IMR-90 (cell line): ENCODE results near the gene CDK5RAP3. TPM values are rescaled to one million over a fixed set of nuclear protein-coding genes. Genes with fewer than 3 reads are reported as not detected.

ENCODE experiments used
- ATAC-seq: fragments of 200-7000 bp; cut with Tn5 transposase; 2 replicates; pipeline ENCODE4 v1.9.1; 2020; ENCODE audit warnings: low read depth, mild to moderate bottlenecking, moderate library complexity
- BruUV-seq: library from RNA; stranded (reverse); fragments of 400-500 nt; replicated peaks from 2 replicates; lab custom pipeline; 2021; lab: Mats Ljungman, UMichigan
- CTCF ChIA-PET: fragments of 300-600 bp; formaldehyde crosslinking; extraction: SDS; loops from one replicate; lab custom pipeline; 2021; ENCODE audit warnings: antibody characterized with exemption; lab: Yijun Ruan, JAX
- POLR2A ChIA-PET: fragments of 300-600 bp; sonication (Branson Sonifier 250); formaldehyde crosslinking; loops from one replicate; lab custom pipeline; 2022; ENCODE audit warnings: antibody characterized with exemption; ENCODE audit not compliant: unreplicated experiment; lab: Charles Lee
- DNase-seq: peaks from one replicate; pipeline ENCODE4 v3.0.0; 2013
- H2AFZ ChIP-seq: replicated peaks from 2 replicates; pipeline ENCODE3; 2013; ENCODE audit warnings: low read length, mild to moderate bottlenecking; ENCODE audit not compliant: poor library complexity
- H2AK5ac ChIP-seq: 2 replicates; pipeline ENCODE4 v1.6.1; 2013; ENCODE audit warnings: low read depth, low read length, inconsistent platforms
- H2AK9ac ChIP-seq: replicated peaks from 2 replicates; pipeline ENCODE3; 2013; ENCODE audit warnings: mild to moderate bottlenecking, low read depth, low read length, moderate library complexity; ENCODE audit not compliant: poor library complexity
- H2BK120ac ChIP-seq: 2 replicates; pipeline ENCODE4 v1.6.1; 2013; ENCODE audit warnings: low read depth, low read length, inconsistent platforms
- H2BK15ac ChIP-seq: 3 replicates; pipeline ENCODE4 v1.6.1; 2013; ENCODE audit warnings: low read depth, low read length, inconsistent platforms
- H2BK20ac ChIP-seq: 2 replicates; pipeline ENCODE4 v1.6.1; 2013; ENCODE audit warnings: low read depth, mild to moderate bottlenecking, inconsistent platforms, low read length, moderate library complexity
- H2BK5ac ChIP-seq: 2 replicates; pipeline ENCODE4 v1.6.1; 2013; ENCODE audit warnings: mild to moderate bottlenecking, low read depth, low read length, inconsistent platforms; ENCODE audit not compliant: poor library complexity, severe bottlenecking
- H3K14ac ChIP-seq: replicated peaks from 2 replicates; pipeline ENCODE4 v1.6.1; 2013; ENCODE audit warnings: low read depth, low read length, inconsistent platforms
- H3K18ac ChIP-seq: 2 replicates; pipeline ENCODE4 v1.6.1; 2013; ENCODE audit warnings: low read depth, low read length, control low read depth
- H3K23ac ChIP-seq: 2 replicates; pipeline ENCODE4 v1.6.1; 2013; ENCODE audit warnings: low read depth, low read length, inconsistent platforms
- H3K27ac ChIP-seq: 2 replicates; pipeline ENCODE4 v1.5.1; 2013; ENCODE audit warnings: mild to moderate bottlenecking, control low read depth, low read length; ENCODE audit not compliant: insufficient read depth
- H3K27me3 ChIP-seq: 2 replicates; pipeline ENCODE4 v1.6.1; 2013; ENCODE audit warnings: low read length; ENCODE audit not compliant: control insufficient read depth, insufficient read depth
- H3K36me3 ChIP-seq: 2 replicates; pipeline ENCODE4 v1.6.1; 2013; ENCODE audit warnings: low read length, mixed read lengths; ENCODE audit not compliant: control insufficient read depth, insufficient read depth
- H3K4ac ChIP-seq: 2 replicates; pipeline ENCODE4 v1.6.1; 2013; ENCODE audit warnings: low read depth, low read length, inconsistent platforms
- H3K4me1 ChIP-seq: 2 replicates; pipeline ENCODE4 v1.6.1; 2013; ENCODE audit warnings: low read length, mixed read lengths; ENCODE audit not compliant: control insufficient read depth, insufficient read depth
- H3K4me2 ChIP-seq: 2 replicates; pipeline ENCODE4 v1.6.1; 2013; ENCODE audit warnings: low read depth, mild to moderate bottlenecking, control low read depth, low read length, moderate library complexity
- H3K4me3 ChIP-seq: 2 replicates; pipeline ENCODE4 v1.5.1; 2013; ENCODE audit warnings: low read depth, mild to moderate bottlenecking, control low read depth, low read length, moderate library complexity; ENCODE audit not compliant: insufficient read depth
- H3K56ac ChIP-seq: 2 replicates; pipeline ENCODE4 v1.6.1; 2013; ENCODE audit warnings: low read length, inconsistent platforms; ENCODE audit not compliant: insufficient read depth; ENCODE audit errors: extremely low read depth
- H3K79me1 ChIP-seq, 2 experiments: 2 replicates each; pipeline ENCODE4 v1.6.1; 2013; ENCODE audit warnings: low read length in 2 of 2, inconsistent platforms in 1 of 2, low read depth in 1 of 2
- H3K9ac ChIP-seq: 2 replicates; pipeline ENCODE4 v1.6.1; 2013; ENCODE audit warnings: low read depth, low read length, control low read depth
- H3K9me1 ChIP-seq: 2 replicates; pipeline ENCODE4 v1.6.1; 2013; ENCODE audit warnings: low read length, inconsistent platforms; ENCODE audit not compliant: insufficient read depth
- H3K9me3 ChIP-seq: 2 replicates; pipeline ENCODE4 v1.6.1; 2013; ENCODE audit warnings: low read length; ENCODE audit not compliant: control insufficient read depth, insufficient read depth
- H4K20me1 ChIP-seq: 2 replicates; pipeline ENCODE4 v1.6.1; 2013; ENCODE audit warnings: low read length, inconsistent platforms; ENCODE audit not compliant: insufficient read depth
- H4K5ac ChIP-seq: 2 replicates; pipeline ENCODE4 v1.6.1; 2013; ENCODE audit warnings: mild to moderate bottlenecking, low read depth, low read length, control low read depth
- H4K8ac ChIP-seq, 2 experiments: 2 replicates each; pipeline ENCODE4 v1.6.1; 2013; ENCODE audit warnings: low read depth in 2 of 2, low read length in 2 of 2, control low read depth in 1 of 2, inconsistent platforms in 1 of 2
- H4K91ac ChIP-seq: 2 replicates; pipeline ENCODE4 v1.6.1; 2013; ENCODE audit warnings: low read depth, low read length, inconsistent platforms; ENCODE audit not compliant: insufficient read depth
- FOS ChIP-seq: fragments of 150-350 bp; IDR thresholded peaks from 2 replicates; pipeline ENCODE4 v1.6.1; 2016; ENCODE audit warnings: low read depth, low read length
- MAFK ChIP-seq: IDR thresholded peaks from 2 replicates; pipeline ENCODE4 v1.6.1; 2012; ENCODE audit warnings: low read depth, low read length, improper control_type of control experiment
- MXI1 ChIP-seq: IDR thresholded peaks from 2 replicates; pipeline ENCODE4 v1.6.1; 2012; ENCODE audit warnings: low read depth, mild to moderate bottlenecking, low read length, moderate library complexity, borderline replicate concordance
- WGBS, 2 experiments: methylation state at CpG; one replicate each; pipeline versions ENCODE4 v1.1.5 to v1.1.7; 2013; ENCODE audit warnings: missing lambda C conversion rate in 2 of 2; ENCODE audit not compliant: insufficient read length in 1 of 2; ENCODE audit errors: extremely low coverage in 2 of 2; 5-methylcytosine and 5-hydroxymethylcytosine counted together
- dilution Hi-C: fragments of 300-500 bp; cut with HindIII; formaldehyde crosslinking; loops from one replicate; pipeline ENCODE4 v1.14.3; 2018; ENCODE audit warnings: low sequenced_read_pairs; ENCODE audit not compliant: unreplicated experiment
- in situ Hi-C: fragments of 300-500 bp; cut with MboI; formaldehyde crosslinking; loops from 3 replicates; pipeline ENCODE4 v1.14.3; 2019; ENCODE audit warnings: low sequenced_read_pairs, inconsistent platforms, mixed read lengths
- intact Hi-C: fragments of 100-400 bp; cut with micrococcal nuclease; formaldehyde crosslinking; loops from 2 replicates; pipeline ENCODE4 v1.10.0; 2022
- polyA plus RNA-seq, 3 experiments: library from polyadenylated mRNA; depleted of rRNA; stranded (reverse); fragments of >200 nt; gene quantifications; 2 replicates each; pipeline ENCODE4 v1.2.3, GENCODE V29; 2012; ENCODE audit warnings: low replicate concordance in 1 of 3
- total RNA-seq: library from RNA; depleted of rRNA; stranded (reverse); fragments of >200 nt; gene quantifications from 2 replicates; pipeline ENCODE4 v1.2.3, GENCODE V29; 2012

CDK5RAP3 gene
- total and polyA plus RNA-seq, 2 of the 4 experiments (the other 2 are of a cell fraction), result 75.3 to 153 TPM

DNA sequence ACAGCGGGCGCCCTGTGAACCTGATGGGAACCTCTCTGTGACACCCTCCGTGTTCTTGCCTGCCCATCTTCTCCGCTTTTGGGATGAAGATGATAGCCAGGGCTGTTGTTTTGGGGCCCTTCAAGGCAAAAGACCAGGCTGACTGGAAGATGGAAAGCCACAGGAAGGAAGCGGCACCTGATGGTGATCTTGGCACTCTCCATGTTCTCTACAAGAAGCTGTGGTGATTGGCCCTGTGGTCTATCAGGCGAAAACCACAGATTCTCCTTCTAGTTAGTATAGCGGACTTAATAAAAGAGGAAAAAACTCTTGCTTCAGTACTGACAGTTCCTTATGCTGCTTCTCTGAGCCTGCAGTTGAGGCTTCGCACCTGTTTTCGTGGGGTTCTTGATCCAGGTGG, 10.5 kb downstream of the CDK5RAP3 start:
- H3K36me3 ChIP-seq, result peaks cover 50% of the 10 kb centered on the region
- H2AFZ ChIP-seq, result no peak overlapping the region
- no TSS peak for BruUV-seq
- H3K18ac ChIP-seq, result no peak overlapping the region
- H3K4me1 ChIP-seq, result no peaks in the 10 kb centered on the region
- H2BK5ac ChIP-seq, result no peak overlapping the region
- H3K9ac ChIP-seq, result no peak overlapping the region
- ChIA-PET CTCF (interaction anchor here (0.6 to 0.9 kb wide), 2 partner anchors 11 to 575 kb away, joined by 3 read pairs; partner anchors contain the start of gene CDK5RAP3), POLR2A (interaction anchor here (0.6 kb wide), 1 partner anchor 45 kb away, joined by 3 read pairs; no protein-coding TSS in a partner anchor)
- H3K27me3 ChIP-seq, result no peaks in the 10 kb centered on the region
- H3K79me1 ChIP-seq, result peaks cover 4 to 6% of the 10 kb centered on the region in 2 experiments; a peak in 2 of 4 replicates
- no peak for TF ChIP-seq MAFK
- no peak for TF ChIP-seq MXI1
- TF ChIP-seq FOS, result no peak
- no peaks in the 10 kb centered on the region for H3K9me3 ChIP-seq
- no peak overlapping the region for H4K91ac ChIP-seq
- no peak overlapping the region for H3K27ac ChIP-seq
- 100% methylated on average over 4 of the region's 9 CpGs; no CpG with 5 or more reads in 1 of the 2 experiments for WGBS, 2 experiments
- H4K5ac ChIP-seq, result no peak overlapping the region
- ATAC-seq, result no peak
- dilution Hi-C loops, result no loop called here
- no peak overlapping the region for H3K23ac ChIP-seq
- no peak overlapping the region for H3K14ac ChIP-seq
- H4K8ac ChIP-seq, result no peak overlapping the region
- intact Hi-C loops, result no loop called here
- no peak overlapping the region for H3K4ac ChIP-seq
- in situ Hi-C loops, result loop anchor here (5.0 kb wide), 1 partner anchor 36 kb away; no protein-coding TSS in a partner anchor
- H4K20me1 ChIP-seq, result no peaks in the 10 kb centered on the region; the same call in 1 of the 2 replicates
- H2BK120ac ChIP-seq, result no peak overlapping the region
- H2BK15ac ChIP-seq, result no peak overlapping the region
- H2AK9ac ChIP-seq, result no peak overlapping the region
- H3K4me3 ChIP-seq, result no peak overlapping the region
- H2AK5ac ChIP-seq, result no peak overlapping the region
- no peaks in the 10 kb centered on the region for H3K9me1 ChIP-seq
- no peak overlapping the region for H3K4me2 ChIP-seq
- H3K56ac ChIP-seq, result no peak overlapping the region
- DNase-seq, result no peak
- no peak overlapping the region for H2BK20ac ChIP-seq
